Activated naive CD8-positive, alpha-beta T cell (primary cell): ENCODE data around the gene LRMDA.

Experiments used
- H3K27ac Mint-ChIP-seq: one replicate; pipeline ENCODE4 v1.8.0; 2021; ENCODE audit warnings: mixed read lengths
- H3K27me3 Mint-ChIP-seq: one replicate; pipeline ENCODE4 v1.8.0; 2021; ENCODE audit warnings: mixed read lengths
- H3K36me3 Mint-ChIP-seq: one replicate; pipeline ENCODE4 v1.8.0; 2021; ENCODE audit warnings: mixed read lengths
- H3K4me1 Mint-ChIP-seq: one replicate; pipeline ENCODE4 v1.8.0; 2021; ENCODE audit warnings: low read depth, mixed read lengths
- H3K4me3 Mint-ChIP-seq: one replicate; pipeline ENCODE4 v1.8.0; 2021; ENCODE audit warnings: mild to moderate bottlenecking, mixed read lengths
- H3K9me3 Mint-ChIP-seq: one replicate; pipeline ENCODE4 v1.8.0; 2021; ENCODE audit warnings: low read depth, mixed read lengths

LRMDA gene

DNA sequence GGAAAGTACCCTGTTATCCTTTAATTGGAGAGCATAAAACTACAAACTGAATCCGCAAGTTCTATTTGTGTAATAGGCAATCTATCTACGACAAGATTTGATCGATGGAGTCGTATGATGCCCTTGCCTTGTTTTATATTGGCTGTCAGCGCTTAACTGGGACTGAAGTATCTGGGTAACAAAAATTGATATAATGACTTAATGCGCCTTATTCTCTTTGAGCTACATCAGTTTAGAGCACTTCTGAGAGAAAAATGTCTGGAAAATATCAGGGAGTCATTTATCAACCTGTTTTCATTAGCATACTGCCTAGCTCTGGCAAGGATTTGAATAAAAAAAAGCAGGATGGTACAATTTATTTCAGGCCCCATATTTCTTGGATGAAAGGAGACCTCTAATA is 262.1 kb downstream of the LRMDA start:
- H3K4me3 Mint-ChIP-seq = no peak overlapping the region
- H3K9me3 Mint-ChIP-seq = no peaks in the 10 kb centered on the region
- H3K36me3 Mint-ChIP-seq = no peaks in the 10 kb centered on the region
- H3K27ac Mint-ChIP-seq = no peak overlapping the region
- no peaks in the 10 kb centered on the region for H3K4me1 Mint-ChIP-seq
- peaks cover 6% of the 10 kb centered on the region for H3K27me3 Mint-ChIP-seq

DNA sequence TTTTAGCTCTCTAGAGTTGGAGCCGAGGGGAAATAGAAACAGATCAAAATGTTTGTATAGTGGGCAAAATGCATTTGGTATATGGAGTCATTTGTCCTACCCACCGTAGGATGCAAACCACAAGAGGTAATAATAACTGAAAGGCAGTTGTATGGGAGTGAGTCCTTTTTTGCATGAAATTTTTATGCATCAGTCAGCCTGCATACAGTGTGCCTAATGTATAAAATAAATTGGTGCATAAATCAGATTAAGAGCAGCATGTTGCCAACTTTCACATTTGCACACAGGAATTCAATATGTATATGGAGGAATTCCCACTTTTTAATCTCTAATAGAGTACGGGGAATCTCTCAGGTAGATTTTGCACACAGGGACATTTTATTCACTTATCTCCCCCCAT is 262.8 kb downstream of the LRMDA start:
- H3K4me1 Mint-ChIP-seq = no peaks in the 10 kb centered on the region
- no peak overlapping the region for H3K4me3 Mint-ChIP-seq
- H3K36me3 Mint-ChIP-seq = no peaks in the 10 kb centered on the region
- H3K9me3 Mint-ChIP-seq = no peaks in the 10 kb centered on the region
- no peak overlapping the region for H3K27ac Mint-ChIP-seq
- H3K27me3 Mint-ChIP-seq = peaks cover 6% of the 10 kb centered on the region

DNA sequence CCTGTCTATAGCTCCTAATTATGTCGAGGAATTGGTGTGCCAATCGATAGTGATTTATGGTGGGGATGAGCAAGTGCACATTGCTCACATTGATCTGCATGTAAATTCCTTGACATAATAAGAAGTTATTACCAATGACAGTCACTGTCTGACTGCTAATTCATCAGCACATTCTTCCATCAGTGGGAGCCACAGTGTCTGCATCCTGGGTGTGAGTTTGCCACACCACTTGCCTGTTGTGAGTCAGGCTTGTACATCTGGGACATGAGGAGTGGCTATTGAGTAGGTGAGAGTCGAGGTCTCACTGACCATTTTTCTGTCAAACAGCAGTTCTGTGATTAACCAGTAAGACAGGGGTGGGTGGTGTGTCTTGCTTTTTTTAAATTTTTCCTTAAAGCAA is 263.4 kb downstream of the LRMDA start:
- Mint-ChIP-seq H3K4me1 (no peaks in the 10 kb centered on the region), H3K27ac (no peak overlapping the region), H3K4me3 (no peak overlapping the region), H3K36me3 (no peaks in the 10 kb centered on the region), H3K27me3 (peaks cover 6% of the 10 kb centered on the region), H3K9me3 (no peaks in the 10 kb centered on the region)

DNA sequence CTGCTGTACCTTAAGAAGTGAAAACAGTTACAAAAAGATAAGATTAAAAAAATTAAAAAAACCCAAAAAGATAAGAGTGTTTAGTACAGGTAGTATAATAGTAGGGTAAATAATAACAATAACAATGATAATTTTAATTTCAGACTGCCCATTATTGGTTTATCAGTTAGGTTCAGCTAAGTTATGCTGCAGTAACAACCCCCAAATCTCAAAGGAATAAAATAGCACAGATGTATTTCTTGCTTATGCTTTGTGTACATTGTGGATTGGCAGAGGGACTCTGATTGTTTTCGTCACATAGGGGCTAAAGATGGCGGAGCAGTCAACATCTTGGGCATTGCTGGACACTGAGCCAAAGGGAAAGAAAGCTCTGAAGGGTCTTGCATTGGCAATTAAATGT is 264.6 kb downstream of the LRMDA start:
- no peak overlapping the region for H3K27ac Mint-ChIP-seq
- no peak overlapping the region for H3K4me3 Mint-ChIP-seq

DNA sequence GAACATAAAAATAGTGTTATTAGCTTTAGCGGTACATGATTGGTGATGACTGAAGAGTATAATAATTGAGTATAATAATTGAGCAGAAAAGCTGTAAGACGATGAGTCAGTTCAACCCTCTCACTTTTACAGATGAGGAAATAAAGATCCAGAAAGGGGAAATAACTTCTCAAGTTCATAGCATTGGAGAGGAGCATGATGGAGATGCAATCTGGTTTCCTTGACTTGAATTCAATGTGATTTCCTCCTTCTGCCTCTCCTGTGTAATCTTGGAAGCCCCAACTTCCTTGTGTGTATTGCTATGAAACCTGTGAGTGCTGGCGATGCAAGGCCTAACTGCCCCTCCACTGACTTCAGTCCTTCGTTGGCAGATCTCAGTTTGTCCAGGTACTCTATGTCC is 265.1 kb downstream of the LRMDA start:
- H3K27me3 Mint-ChIP-seq = peaks cover 8% of the 10 kb centered on the region
- H3K9me3 Mint-ChIP-seq = no peaks in the 10 kb centered on the region
- no peak overlapping the region for H3K4me3 Mint-ChIP-seq
- no peaks in the 10 kb centered on the region for H3K36me3 Mint-ChIP-seq
- H3K27ac Mint-ChIP-seq = no peak overlapping the region
- H3K4me1 Mint-ChIP-seq = no peaks in the 10 kb centered on the region

More for the DNA sequence above, 264.6 kb downstream of the LRMDA start:
- no peaks in the 10 kb centered on the region for H3K36me3 Mint-ChIP-seq
- peaks cover 8% of the 10 kb centered on the region for H3K27me3 Mint-ChIP-seq
- H3K4me1 Mint-ChIP-seq = no peaks in the 10 kb centered on the region
- no peaks in the 10 kb centered on the region for H3K9me3 Mint-ChIP-seq

DNA sequence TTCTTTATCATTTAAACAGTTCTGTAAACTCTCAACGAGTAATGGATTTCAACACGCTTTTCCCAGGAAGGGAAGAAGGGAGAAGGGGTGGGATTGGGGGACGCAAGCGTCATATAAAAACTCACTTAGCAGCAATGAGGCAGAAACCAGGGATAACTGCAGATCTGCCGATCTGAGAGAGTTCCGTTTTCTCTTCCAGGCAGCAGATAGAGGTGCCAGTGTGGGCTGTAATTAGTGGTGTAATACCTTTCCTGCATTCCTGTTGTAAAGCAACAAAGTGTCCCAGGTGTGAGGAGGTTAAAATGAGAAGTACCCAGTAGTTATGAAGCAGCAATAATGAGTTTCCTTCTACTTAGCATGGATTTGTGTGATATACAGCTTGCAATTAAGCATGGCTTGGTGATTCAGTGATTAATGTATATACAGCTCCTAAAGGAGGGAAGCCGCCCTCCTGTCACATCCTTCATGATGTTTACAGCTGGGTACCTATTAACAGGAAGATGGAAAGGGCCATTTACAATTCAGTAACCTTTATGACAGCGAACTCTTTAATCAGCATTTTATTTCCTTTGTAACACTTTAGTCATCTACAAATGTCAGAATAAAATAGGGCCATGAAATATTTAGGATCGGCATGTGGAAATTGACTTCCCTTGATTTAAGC is 271.9 kb downstream of the LRMDA start:
- Mint-ChIP-seq H3K4me1 (no peaks in the 10 kb centered on the region), H3K36me3 (no peaks in the 10 kb centered on the region), H3K4me3 (no peak overlapping the region)

DNA sequence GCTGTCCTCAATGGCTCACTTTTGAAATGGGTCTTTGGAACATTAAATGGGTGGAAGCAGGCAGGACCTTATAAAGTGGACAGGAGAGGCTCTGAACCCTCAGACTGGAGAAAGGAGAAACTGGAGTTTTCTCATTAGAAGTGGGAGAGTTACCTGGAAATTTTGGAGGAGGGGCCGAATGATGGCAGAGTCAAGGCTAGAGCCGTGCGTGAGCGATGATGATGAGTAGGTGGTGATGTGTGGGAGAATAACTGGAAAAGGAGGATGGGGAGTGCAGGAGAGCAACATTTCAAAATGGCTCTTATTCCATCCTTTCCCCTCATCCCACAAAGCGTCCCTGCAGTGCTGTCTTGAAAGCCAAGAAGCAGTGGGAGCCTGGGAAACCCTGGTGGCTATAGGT is 274.0 kb downstream of the LRMDA start:
- Mint-ChIP-seq H3K4me1 (no peaks in the 10 kb centered on the region), H3K36me3 (no peaks in the 10 kb centered on the region), H3K9me3 (no peaks in the 10 kb centered on the region), H3K27me3 (peaks cover 11% of the 10 kb centered on the region), H3K27ac (no peak overlapping the region), H3K4me3 (no peak overlapping the region)

More for the DNA sequence above, 271.9 kb downstream of the LRMDA start:
- Mint-ChIP-seq H3K27me3 (peaks cover 5% of the 10 kb centered on the region), H3K27ac (no peak overlapping the region), H3K9me3 (no peaks in the 10 kb centered on the region)

DNA sequence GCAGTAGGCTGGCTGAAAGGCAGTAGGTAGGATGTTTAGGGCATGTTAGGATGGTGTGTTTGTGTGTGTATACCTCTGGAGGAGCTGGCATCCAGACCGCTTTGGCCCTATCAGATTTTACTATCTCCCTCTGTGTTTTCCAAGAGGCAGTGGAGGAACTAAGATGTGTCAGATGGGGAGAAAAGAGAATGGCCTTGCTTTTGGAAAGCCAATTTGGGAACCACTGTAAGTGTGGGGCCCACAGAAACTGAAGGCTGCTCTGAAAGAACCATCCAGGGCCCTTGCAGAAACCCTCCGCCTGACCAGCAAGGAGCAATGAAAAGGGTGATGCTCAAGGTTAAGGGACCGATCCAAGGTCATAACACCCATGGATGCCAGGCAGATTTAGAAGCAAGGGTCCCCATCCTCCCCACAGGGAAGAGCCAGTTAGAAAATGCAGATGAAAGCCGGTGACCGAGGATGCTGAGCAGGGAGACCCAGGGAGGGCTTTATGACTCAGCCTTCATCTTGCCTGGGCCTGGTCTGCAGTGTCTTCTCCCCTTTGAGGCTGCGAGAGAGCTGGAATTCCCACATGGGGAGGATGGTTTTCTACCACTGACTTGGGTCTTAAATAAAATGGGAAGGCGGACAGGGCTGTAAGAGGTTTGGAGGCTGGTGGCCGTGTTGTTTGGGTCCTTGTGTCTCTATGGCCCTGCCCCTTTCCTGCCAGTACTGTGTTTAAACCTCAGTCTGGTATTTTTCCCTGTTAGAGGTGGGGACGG is 275.8 kb downstream of the LRMDA start:
- Mint-ChIP-seq H3K4me1 (no peaks in the 10 kb centered on the region), H3K27ac (no peak overlapping the region), H3K27me3 (peaks cover 9% of the 10 kb centered on the region), H3K4me3 (no peak overlapping the region), H3K36me3 (no peaks in the 10 kb centered on the region), H3K9me3 (no peaks in the 10 kb centered on the region)

DNA sequence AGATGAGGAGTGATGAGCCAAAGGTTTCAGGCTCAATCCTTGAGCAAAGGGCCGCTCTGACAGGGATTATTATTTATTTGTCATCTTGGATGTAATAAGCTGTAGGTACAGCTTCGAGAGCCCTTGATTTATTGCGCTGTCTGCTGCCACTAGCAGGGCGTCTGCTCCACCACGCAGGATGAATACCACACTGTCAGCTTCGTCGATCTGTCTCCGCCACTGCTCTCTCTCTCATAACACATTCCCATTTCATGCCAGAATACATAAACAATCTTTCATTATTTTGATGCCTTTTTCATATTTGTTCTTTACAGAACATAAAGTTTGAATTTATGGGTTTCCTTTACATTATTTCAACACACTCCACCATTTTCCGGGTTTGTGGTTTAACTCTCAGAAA is 276.6 kb downstream of the LRMDA start:
- Mint-ChIP-seq H3K27ac (no peak overlapping the region), H3K4me3 (no peak overlapping the region), H3K27me3 (peaks cover 9% of the 10 kb centered on the region)

DNA sequence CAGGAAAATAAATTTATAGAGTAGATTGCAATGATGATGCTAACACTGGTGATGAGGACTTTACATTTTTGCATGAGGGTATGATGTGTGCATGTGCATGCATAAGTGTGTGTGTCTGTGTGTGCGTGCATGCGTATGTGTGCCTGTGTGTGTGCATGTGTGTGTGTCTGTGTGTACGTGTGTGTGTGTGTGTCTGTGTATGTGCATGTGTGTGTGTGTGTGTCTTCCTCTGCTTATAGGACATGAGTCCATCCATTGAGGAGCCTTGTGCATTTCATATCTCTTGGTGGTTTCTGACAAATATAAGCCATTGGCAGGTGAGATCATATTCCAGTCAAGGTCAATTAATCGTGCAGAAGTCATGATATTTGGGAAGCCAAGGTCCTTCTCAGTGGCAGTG is 277.8 kb downstream of the LRMDA start:
- H3K36me3 Mint-ChIP-seq = no peaks in the 10 kb centered on the region
- H3K9me3 Mint-ChIP-seq = no peaks in the 10 kb centered on the region
- H3K27ac Mint-ChIP-seq = no peak overlapping the region
- H3K4me3 Mint-ChIP-seq = no peak overlapping the region
- no peaks in the 10 kb centered on the region for H3K4me1 Mint-ChIP-seq
- peaks cover 14% of the 10 kb centered on the region for H3K27me3 Mint-ChIP-seq

More for the DNA sequence above, 276.6 kb downstream of the LRMDA start:
- Mint-ChIP-seq H3K9me3 (no peaks in the 10 kb centered on the region), H3K36me3 (no peaks in the 10 kb centered on the region), H3K4me1 (no peaks in the 10 kb centered on the region)

DNA sequence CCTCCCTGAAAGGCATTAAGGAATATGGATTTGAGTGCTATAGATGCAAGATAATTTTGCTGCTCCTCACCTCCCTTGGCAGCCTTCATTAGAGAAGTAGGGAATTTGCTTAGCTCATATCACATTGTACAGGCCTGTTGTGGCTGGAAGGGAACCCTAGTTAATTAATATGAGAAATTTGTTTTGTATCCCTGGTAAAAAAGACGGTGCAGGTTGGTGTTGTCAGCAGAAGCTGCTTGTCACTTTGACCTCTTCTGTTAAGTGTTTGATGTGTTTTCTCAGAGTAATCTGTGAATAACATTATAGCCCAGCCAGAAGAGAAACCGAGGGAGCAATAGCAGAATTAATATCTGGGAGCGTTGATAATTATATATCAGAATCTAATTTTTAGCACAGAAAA is 278.4 kb downstream of the LRMDA start:
- peaks cover 14% of the 10 kb centered on the region for H3K27me3 Mint-ChIP-seq
- H3K4me3 Mint-ChIP-seq = no peak overlapping the region
- no peak overlapping the region for H3K27ac Mint-ChIP-seq
- no peaks in the 10 kb centered on the region for H3K36me3 Mint-ChIP-seq
- H3K4me1 Mint-ChIP-seq = no peaks in the 10 kb centered on the region
- no peaks in the 10 kb centered on the region for H3K9me3 Mint-ChIP-seq

DNA sequence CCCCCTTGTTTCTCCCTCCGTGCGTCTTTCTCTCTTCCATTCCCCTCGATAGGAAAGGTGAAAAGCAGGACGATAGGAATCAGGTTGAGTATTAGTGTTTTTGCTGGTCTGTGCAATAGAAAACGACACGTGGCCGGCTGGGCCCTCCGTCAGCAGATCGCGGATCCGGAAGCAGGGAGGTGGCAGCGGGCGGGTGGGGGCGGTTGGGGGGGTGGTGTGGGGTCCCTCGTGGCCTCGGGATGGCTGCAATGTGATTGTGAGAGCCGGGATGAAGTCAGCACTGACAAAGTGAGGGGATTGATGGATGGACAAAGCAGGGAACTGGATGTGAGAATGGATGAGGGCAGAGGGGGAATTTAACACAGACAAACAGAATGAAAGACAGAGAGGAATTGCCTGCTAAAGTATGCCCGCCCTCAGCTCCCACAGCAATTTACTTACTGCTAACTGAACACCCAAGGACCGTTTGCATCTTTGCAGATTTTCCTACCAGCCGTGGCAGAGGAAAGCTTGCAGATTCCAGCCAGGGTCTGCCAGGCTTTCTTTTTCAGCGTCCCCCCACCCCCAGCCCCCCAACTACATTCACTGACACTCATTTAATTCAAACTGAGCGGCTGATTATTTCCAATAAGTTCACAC is 280.9 kb downstream of the LRMDA start:
- H3K27me3 Mint-ChIP-seq = peaks cover 15% of the 10 kb centered on the region
- H3K36me3 Mint-ChIP-seq = no peaks in the 10 kb centered on the region
- no peaks in the 10 kb centered on the region for H3K9me3 Mint-ChIP-seq
- no peak overlapping the region for H3K27ac Mint-ChIP-seq
- no peak overlapping the region for H3K4me3 Mint-ChIP-seq
- H3K4me1 Mint-ChIP-seq = no peaks in the 10 kb centered on the region

DNA sequence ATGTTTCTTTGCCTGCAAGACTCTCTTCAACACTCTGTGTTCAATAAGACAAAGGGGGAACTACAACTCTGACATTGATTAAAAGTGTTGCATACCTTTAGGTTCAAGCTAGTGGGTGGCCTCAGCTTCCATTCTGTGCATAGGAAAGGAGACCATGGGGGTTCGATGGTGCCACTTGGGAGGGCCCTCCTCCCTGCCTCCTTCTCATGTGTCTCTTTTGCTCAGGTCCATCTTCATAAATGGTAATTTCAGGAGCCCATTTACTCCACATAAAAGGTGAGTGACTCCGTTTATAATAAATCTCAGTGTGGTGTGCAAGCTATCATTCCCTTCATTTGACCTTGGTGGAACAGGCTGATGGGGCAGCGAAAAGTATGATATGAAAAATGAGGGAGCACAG is 285.1 kb downstream of the LRMDA start:
- Mint-ChIP-seq H3K4me3 (no peak overlapping the region), H3K9me3 (no peaks in the 10 kb centered on the region), H3K4me1 (no peaks in the 10 kb centered on the region), H3K27me3 (peaks cover 9% of the 10 kb centered on the region), H3K36me3 (no peaks in the 10 kb centered on the region), H3K27ac (no peak overlapping the region)

DNA sequence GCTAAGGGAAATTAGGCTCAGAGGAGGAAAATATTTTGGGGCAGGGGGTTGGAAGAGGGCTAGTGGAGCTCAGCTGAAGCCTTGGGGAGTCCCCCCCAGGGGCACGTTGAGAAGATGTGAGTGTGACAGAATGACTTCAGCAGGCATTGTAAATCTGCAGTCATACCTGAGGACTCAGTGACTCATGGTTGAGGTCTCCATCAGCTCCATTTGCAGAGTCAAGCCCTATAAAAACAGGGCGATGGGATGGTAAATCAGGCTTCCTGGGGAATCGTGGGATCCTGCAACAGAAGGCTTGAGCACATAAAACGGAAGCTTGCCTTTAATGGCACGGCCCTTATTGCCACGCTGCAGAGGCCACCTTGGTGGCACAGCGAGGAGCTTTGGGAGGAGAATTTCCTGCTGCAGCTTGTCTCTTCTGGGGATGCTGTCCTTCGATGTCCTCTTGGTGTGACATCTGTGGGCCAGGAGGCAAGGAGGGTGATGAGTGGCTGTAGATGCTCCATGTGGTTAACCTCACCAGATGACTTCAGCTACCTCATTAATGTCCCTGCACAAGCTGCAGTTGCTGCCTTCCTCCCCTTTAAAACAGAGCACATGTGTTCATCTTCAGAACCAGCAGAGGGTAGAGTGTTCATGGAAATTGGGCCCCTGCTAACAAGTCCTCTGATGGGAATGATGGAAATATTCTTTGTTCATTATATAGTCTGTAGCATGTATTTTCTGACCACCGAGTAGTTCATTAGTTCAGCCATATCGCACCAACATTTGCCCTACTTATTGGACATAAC is 285.9 kb downstream of the LRMDA start:
- Mint-ChIP-seq H3K4me3 (no peak overlapping the region), H3K27ac (no peak overlapping the region), H3K9me3 (no peaks in the 10 kb centered on the region), H3K36me3 (no peaks in the 10 kb centered on the region), H3K4me1 (no peaks in the 10 kb centered on the region), H3K27me3 (peaks cover 9% of the 10 kb centered on the region)

DNA sequence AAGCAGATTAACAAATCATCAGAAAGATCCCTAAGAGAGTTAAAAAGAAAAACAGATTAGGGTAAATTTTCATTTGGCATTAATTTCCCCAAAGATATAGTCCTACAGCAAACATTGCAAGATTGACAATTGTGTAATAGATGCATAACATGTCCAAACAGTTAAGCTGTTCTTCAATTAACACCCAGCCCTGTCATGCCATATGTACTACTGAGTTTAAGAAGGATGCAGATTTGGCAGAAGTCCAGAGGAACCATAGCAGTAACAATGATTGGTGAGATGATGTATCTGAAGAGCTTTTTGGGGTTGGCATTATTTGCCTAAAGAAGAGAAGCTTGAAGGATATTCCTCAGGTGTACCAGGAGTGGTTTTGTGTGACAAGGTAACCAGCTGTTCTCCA is 287.6 kb downstream of the LRMDA start:
- H3K4me3 Mint-ChIP-seq = no peak overlapping the region
- no peaks in the 10 kb centered on the region for H3K9me3 Mint-ChIP-seq
- H3K36me3 Mint-ChIP-seq = no peaks in the 10 kb centered on the region
- H3K27ac Mint-ChIP-seq = no peak overlapping the region
- H3K4me1 Mint-ChIP-seq = no peaks in the 10 kb centered on the region
- H3K27me3 Mint-ChIP-seq = peaks cover 4% of the 10 kb centered on the region
